Measurements from ENCODE around the gene CEPT1. TPM values are rescaled to one million over a fixed set of nuclear protein-coding genes. Genes with fewer than 3 reads are reported as not detected.

CEPT1 gene
- total and polyA plus RNA-seq, 2 donors (not counting 1 experiment from before 2014, with no cell fraction given): 26.4 to 74.5 TPM

DNA sequence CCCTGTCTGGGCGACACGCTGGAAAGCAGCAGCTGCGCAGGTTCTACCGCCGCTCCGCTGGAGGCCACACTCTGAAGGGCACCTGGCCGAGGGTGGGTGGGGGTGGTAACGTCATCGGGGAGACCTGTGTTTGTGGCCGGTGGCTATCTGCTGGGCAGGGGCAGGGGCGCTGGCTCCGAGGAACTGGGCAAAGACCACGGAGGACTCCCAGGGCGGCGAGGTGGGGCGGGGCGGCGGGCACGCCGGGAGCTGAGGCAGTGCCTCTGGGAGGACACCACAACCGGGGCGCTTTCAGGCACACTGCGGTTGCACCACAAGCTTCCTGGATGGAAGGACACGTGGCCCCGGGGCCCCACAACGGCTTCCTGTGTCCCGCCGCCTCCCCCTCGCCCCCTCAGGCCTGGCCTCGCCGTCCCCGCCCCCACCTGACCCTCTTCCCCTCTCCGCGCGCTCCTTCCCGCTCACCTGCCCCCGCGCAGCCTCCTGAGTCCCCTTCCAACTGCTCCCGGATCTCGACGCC lies 63.7 kb downstream of the CEPT1 start:
- Histone ChIP-seq H3K9ac (ENCODE audit: insufficient read depth, low read length) (peak overlapping the region; percentile 30), H3K36me3 (ENCODE audit: control insufficient read depth, insufficient read depth, low read length) (no peaks in the 10 kb centered on the region), H4K20me1 (ENCODE audit: control insufficient read depth, extremely low read depth, insufficient read depth, low read length) (no peaks in the 10 kb centered on the region), H3K9me3 (ENCODE audit: control insufficient read depth, insufficient read depth, low read depth, low read length) (no peaks in the 10 kb centered on the region), H3K79me2 (ENCODE audit: control insufficient read depth, insufficient read depth, low read length) (no peaks in the 10 kb centered on the region), H3K4me1 (ENCODE audit: control insufficient read depth, extremely low read depth, insufficient read depth, low read length) (peaks cover 2% of the 10 kb centered on the region), H3K4me3 (replicated peaks in 1 of 4; ENCODE audit: control extremely low read depth in 1 of 4, insufficient read depth in 1 of 4, low read depth in 3 of 4, low read length in 4 of 4) (peak overlapping the region; percentile 37 to 58 (median 48)), H3K27me3 (ENCODE audit: control insufficient read depth, insufficient read depth, low read length) (peaks cover 13% of the 10 kb centered on the region), H2AFZ (ENCODE audit: low read length) (no peak overlapping the region), H3K27ac (ENCODE audit: insufficient read depth, low read length) (no peak overlapping the region), H3K4me2 (ENCODE audit: extremely low read depth, insufficient read depth, low read length) (peak overlapping the region; percentile 66)
- peak; percentile 35 to 46 for DNase-seq (ENCODE audit: low read depth in 2 of 2)
- no peak for TF ChIP-seq EZH2 (IDR thresholded peaks at IDR 0.05; ENCODE audit: low read length, missing control alignments)
- TF ChIP-seq, protein P1, sequence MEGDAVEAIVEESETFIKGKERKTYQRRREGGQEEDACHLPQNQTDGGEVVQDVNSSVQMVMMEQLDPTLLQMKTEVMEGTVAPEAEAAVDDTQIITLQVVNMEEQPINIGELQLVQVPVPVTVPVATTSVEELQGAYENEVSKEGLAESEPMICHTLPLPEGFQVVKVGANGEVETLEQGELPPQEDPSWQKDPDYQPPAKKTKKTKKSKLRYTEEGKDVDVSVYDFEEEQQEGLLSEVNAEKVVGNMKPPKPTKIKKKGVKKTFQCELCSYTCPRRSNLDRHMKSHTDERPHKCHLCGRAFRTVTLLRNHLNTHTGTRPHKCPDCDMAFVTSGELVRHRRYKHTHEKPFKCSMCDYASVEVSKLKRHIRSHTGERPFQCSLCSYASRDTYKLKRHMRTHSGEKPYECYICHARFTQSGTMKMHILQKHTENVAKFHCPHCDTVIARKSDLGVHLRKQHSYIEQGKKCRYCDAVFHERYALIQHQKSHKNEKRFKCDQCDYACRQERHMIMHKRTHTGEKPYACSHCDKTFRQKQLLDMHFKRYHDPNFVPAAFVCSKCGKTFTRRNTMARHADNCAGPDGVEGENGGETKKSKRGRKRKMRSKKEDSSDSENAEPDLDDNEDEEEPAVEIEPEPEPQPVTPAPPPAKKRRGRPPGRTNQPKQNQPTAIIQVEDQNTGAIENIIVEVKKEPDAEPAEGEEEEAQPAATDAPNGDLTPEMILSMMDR (conservative IDR thresholded peaks at IDR 0.05 in 1 of 2, IDR thresholded peaks at IDR 0.05 in 1 of 2; ENCODE audit: low read depth in 1 of 2, low read length in 2 of 2): no peak

DNA sequence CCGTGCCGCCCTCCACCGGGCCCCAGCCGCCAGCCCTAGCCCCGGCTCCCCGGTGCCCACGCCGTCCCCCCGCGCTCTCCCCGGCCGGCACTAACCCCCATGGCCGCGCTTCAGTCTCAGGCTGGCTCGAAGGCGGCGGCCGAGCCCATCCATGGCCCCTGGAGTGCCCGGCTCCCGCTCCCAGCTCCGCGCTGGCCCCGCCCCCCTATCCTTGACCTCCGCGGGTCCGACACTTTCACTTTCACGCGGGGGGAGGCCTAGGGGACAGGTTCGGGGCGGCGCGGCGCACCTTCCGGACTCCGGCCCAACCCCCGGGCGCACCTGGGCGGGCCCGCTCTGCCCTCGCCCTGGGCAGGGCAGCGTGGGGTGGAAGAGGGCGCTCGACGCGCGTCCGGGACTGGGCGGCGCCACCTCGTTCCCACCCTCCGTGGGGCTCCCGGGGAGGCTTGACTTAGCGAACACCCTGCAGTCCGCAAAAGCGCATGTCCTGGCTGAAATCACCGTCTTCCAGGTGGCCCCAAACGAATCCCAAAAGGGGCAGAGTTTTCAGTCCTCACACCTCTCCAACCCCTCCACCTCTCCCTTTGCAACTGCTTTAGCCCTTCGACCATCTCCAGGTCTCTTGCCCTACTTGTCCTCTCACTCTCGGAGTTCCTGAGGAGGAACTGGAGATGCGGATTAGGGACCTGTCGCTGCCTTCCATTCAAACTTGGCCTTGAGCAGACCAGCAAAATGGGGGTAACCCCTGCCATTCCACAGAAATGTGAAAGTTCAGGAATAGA lies 64.4 kb downstream of the CEPT1 start:
- H2AFZ ChIP-seq (ENCODE audit: low read length): peak overlapping the region; percentile 19
- H3K27me3 ChIP-seq (ENCODE audit: control insufficient read depth, insufficient read depth, low read length): peaks cover 13% of the 10 kb centered on the region
- H3K4me2 ChIP-seq (ENCODE audit: extremely low read depth, insufficient read depth, low read length): peak overlapping the region; percentile 66
- peaks cover 2% of the 10 kb centered on the region for H3K4me1 ChIP-seq (ENCODE audit: control insufficient read depth, extremely low read depth, insufficient read depth, low read length)
- H3K9ac ChIP-seq (ENCODE audit: insufficient read depth, low read length): peak overlapping the region; percentile 30
- peak overlapping the region; percentile 38 to 58 (median 48) for H3K4me3 ChIP-seq (replicated peaks in 1 of 4; ENCODE audit: control extremely low read depth in 1 of 4, insufficient read depth in 1 of 4, low read depth in 3 of 4, low read length in 4 of 4)
- H3K36me3 ChIP-seq (ENCODE audit: control insufficient read depth, insufficient read depth, low read length): no peaks in the 10 kb centered on the region
- H4K20me1 ChIP-seq (ENCODE audit: control insufficient read depth, extremely low read depth, insufficient read depth, low read length): no peaks in the 10 kb centered on the region
- no peak overlapping the region for H3K27ac ChIP-seq (ENCODE audit: insufficient read depth, low read length)
- H3K9me3 ChIP-seq (ENCODE audit: control insufficient read depth, insufficient read depth, low read depth, low read length): no peaks in the 10 kb centered on the region
- no peak for DNase-seq (ENCODE audit: low read depth in 2 of 2)
- no peaks in the 10 kb centered on the region for H3K79me2 ChIP-seq (ENCODE audit: control insufficient read depth, insufficient read depth, low read length)
- TF ChIP-seq EZH2 (IDR thresholded peaks at IDR 0.05; ENCODE audit: low read length, missing control alignments): no peak
- TF ChIP-seq, protein P1 (conservative IDR thresholded peaks at IDR 0.05 in 1 of 2, IDR thresholded peaks at IDR 0.05 in 1 of 2; ENCODE audit: low read depth in 1 of 2, low read length in 2 of 2): no peak

DNA sequence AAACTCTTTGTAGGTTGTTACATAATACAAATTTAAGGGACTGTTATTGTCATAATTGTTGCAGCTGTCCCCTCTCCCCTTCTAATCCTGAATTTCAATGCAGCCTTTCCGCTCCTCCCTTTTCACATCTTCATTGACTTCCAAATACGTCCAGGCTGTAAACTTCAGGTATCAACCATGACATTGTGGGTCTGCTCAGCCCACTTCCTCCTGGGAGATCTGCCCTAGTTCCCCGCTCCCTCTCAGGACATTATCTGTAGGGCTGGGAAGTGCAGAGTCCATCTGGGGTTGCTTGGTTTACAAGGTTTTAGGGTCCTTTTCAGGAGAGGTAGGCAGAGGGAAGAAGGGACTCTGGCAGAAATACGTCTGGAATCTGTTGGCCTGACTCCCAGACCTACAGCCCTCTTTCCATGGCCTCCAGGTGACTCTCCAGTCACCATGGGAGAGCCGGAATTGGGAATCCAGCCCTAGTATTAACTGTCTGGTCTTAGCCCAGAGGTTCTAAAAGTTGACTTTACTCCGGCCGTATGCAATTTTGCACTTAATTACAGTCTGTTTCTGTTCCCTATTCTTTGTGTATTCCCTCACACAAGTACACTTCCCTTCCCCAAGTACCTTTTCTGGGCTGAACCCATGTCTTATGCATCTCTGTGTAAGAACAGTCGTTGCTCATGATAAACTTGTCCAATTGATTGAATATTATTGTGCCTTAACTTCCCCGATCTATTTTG lies 65.1 kb downstream of the CEPT1 start:
- no peak overlapping the region for H3K27ac ChIP-seq (ENCODE audit: insufficient read depth, low read length)
- DNase-seq (ENCODE audit: low read depth in 2 of 2): no peak
- TF ChIP-seq, protein P1 (conservative IDR thresholded peaks at IDR 0.05 in 1 of 2, IDR thresholded peaks at IDR 0.05 in 1 of 2; ENCODE audit: low read depth in 1 of 2, low read length in 2 of 2): no peak
- TF ChIP-seq EZH2 (IDR thresholded peaks at IDR 0.05; ENCODE audit: low read length, missing control alignments): no peak
- H3K9ac ChIP-seq (ENCODE audit: insufficient read depth, low read length): no peak overlapping the region
- H3K27me3 ChIP-seq (ENCODE audit: control insufficient read depth, insufficient read depth, low read length): peaks cover 13% of the 10 kb centered on the region
- no peaks in the 10 kb centered on the region for H3K79me2 ChIP-seq (ENCODE audit: control insufficient read depth, insufficient read depth, low read length)
- H3K4me3 ChIP-seq (replicated peaks in 1 of 4; ENCODE audit: control extremely low read depth in 1 of 4, insufficient read depth in 1 of 4, low read depth in 3 of 4, low read length in 4 of 4): no peak overlapping the region
- peaks cover 2% of the 10 kb centered on the region for H3K4me1 ChIP-seq (ENCODE audit: control insufficient read depth, extremely low read depth, insufficient read depth, low read length)
- no peak overlapping the region for H2AFZ ChIP-seq (ENCODE audit: low read length)
- H3K4me2 ChIP-seq (ENCODE audit: extremely low read depth, insufficient read depth, low read length): no peak overlapping the region
- no peaks in the 10 kb centered on the region for H4K20me1 ChIP-seq (ENCODE audit: control insufficient read depth, extremely low read depth, insufficient read depth, low read length)
- no peaks in the 10 kb centered on the region for H3K9me3 ChIP-seq (ENCODE audit: control insufficient read depth, insufficient read depth, low read depth, low read length)
- no peaks in the 10 kb centered on the region for H3K36me3 ChIP-seq (ENCODE audit: control insufficient read depth, insufficient read depth, low read length)

All from fibroblast of lung (primary cell).